NCI-H2107 treated with DMSO at 0.1 percent for 48 hours (cell line): Measurements from ENCODE around the gene TCERG1L.
"Not testable (repeated sequence)": the region's sequence is repeated elsewhere in the genome, so short reads cannot be mapped to it uniquely, and the experiment has no call there.

Experiments used
- DNase-seq: peaks from one replicate; lab custom pipeline; 2025; ENCODE audit not compliant: unreplicated experiment; lab: John Stamatoyannopoulos, UW

Gene TCERG1L

GRCh38 chr10:131311661-131312477 lies at the start of gene TCERG1L:
TCERG1L (minus strand) TSS chr10:131311721; CDS start chr10:131311635, 86 bp downstream.
- DNase-seq = no peak

- DNase-seq = no peak
Observed at GRCh38 chr10:131358741-131359442, 47.4 kb upstream of the TCERG1L start.

GRCh38 chr10:131356442-131356841 lies 44.9 kb upstream of the TCERG1L start:
- no peak for DNase-seq

GRCh38 chr10:131355881-131356280 lies 44.4 kb upstream of the TCERG1L start:
- no peak for DNase-seq

GRCh38 chr10:131355056-131355455 lies 43.5 kb upstream of the TCERG1L start:
- no peak for DNase-seq

GRCh38 chr10:131354380-131354779 lies 42.9 kb upstream of the TCERG1L start:
- DNase-seq = no peak

- no peak for DNase-seq
Observed at GRCh38 chr10:131352765-131353290, 41.3 kb upstream of the TCERG1L start.

GRCh38 chr10:131350660-131351059 lies 39.1 kb upstream of the TCERG1L start:
- no peak for DNase-seq

- DNase-seq = no peak
Observed at GRCh38 chr10:131350245-131350644, 38.7 kb upstream of the TCERG1L start.

- DNase-seq = no peak
Observed at GRCh38 chr10:131346456-131346855, 34.9 kb upstream of the TCERG1L start.

GRCh38 chr10:131345691-131346090 lies 34.2 kb upstream of the TCERG1L start:
- DNase-seq = no peak

GRCh38 chr10:131344747-131345146 lies 33.2 kb upstream of the TCERG1L start:
- no peak for DNase-seq

- DNase-seq = no peak
Observed at GRCh38 chr10:131337741-131338140, 26.2 kb upstream of the TCERG1L start.

GRCh38 chr10:131332821-131333220 lies 21.3 kb upstream of the TCERG1L start:
- DNase-seq = no peak

- no peak for DNase-seq
Observed at GRCh38 chr10:131323880-131324279, 12.4 kb upstream of the TCERG1L start.

- no peak for DNase-seq
Observed at GRCh38 chr10:131323025-131323424, 11.5 kb upstream of the TCERG1L start.

- not testable (repeated sequence) for DNase-seq
Observed at GRCh38 chr10:131322575-131322974, 11.1 kb upstream of the TCERG1L start.

GRCh38 chr10:131320860-131321604 lies 9.5 kb upstream of the TCERG1L start:
- DNase-seq = no peak

GRCh38 chr10:131318814-131319213 lies 7.3 kb upstream of the TCERG1L start:
- no peak for DNase-seq

GRCh38 chr10:131318291-131318690 lies 6.8 kb upstream of the TCERG1L start:
- no peak for DNase-seq

- no peak for DNase-seq
Observed at GRCh38 chr10:131316321-131317075, 5.0 kb upstream of the TCERG1L start.
